Tibial nerve (tissue), 4 donors: Measurements from ENCODE around the gene DET1. TPM values are rescaled to one million over a fixed set of nuclear protein-coding genes. Genes with fewer than 3 reads are reported as not detected.
"Not testable (repeated sequence)": the region's sequence is repeated elsewhere in the genome, so short reads cannot be mapped to it uniquely, and the experiment has no call there.

ENCODE experiments used
- DNase-seq, 2 donors: peaks; one replicate each; pipeline ENCODE4 v3.0.0-alpha.2; 2019; ENCODE audit warnings: low spot score in 2 of 2
- H3K27ac ChIP-seq, 4 donors: fragments of 200-600 bp; sonication (generic) in 3 of 4; one replicate each; pipeline ENCODE4 v1.5.1; 2017 to 2019; ENCODE audit warnings: mild to moderate bottlenecking in 1 of 4
- H3K27me3 ChIP-seq, 2 donors: fragments of 200-600 bp; sonication (generic) in 1 of 2; one replicate each; pipeline versions ENCODE4 v1.5.1 to v1.6.0; 2017 to 2019
- H3K36me3 ChIP-seq, 3 donors: fragments of 200-600 bp; sonication (generic); one replicate each; pipeline ENCODE4 v1.5.1; 2018 to 2019
- H3K4me1 ChIP-seq, 4 donors: fragments of 200-600 bp; sonication (generic) in 3 of 4; one replicate each; pipeline ENCODE4 v1.5.1; 2017 to 2019
- H3K4me3 ChIP-seq, 4 donors: fragments of 200-600 bp; sonication (generic) in 3 of 4; one replicate each; pipeline ENCODE4 v1.5.1; 2017 to 2019; ENCODE audit warnings: mild to moderate bottlenecking in 1 of 4, moderate library complexity in 1 of 4
- H3K9me3 ChIP-seq, 4 donors: fragments of 200-600 bp; sonication (generic) in 3 of 4; one replicate each; pipeline ENCODE4 v1.5.1; 2017 to 2019
- EP300 ChIP-seq, 2 donors: sonication (generic); formaldehyde crosslinking; IDR thresholded peaks; one replicate each; pipeline ENCODE4 v1.6.1; 2017; ENCODE audit warnings: antibody characterized with exemption in 2 of 2, mild to moderate bottlenecking in 1 of 2
- POLR2A ChIP-seq, 2 donors: fragments of 450-650 bp; IDR thresholded peaks; one replicate each; pipeline ENCODE4 v1.6.1; 2017; ENCODE audit warnings: antibody characterized with exemption in 2 of 2, mild to moderate bottlenecking in 2 of 2, moderate library complexity in 2 of 2
- WGBS, 2 donors: methylation state at CpG; one replicate each; pipeline ENCODE4 v1.1.5; 2018; 5-methylcytosine and 5-hydroxymethylcytosine counted together
- total RNA-seq, 4 donors: library from RNA; depleted of rRNA; stranded (reverse); fragments of >200 nt; gene quantifications; one replicate each; pipeline ENCODE4 v1.1.0, GENCODE V29; 2016
- TF ChIP-seq, protein P1 (sequence below), 5 experiments: fragments of 200-600 bp in 3 of 5; fragments of 450-650 bp in 2 of 5; sonication (generic) in 3 of 5; IDR thresholded peaks; one replicate each; pipeline ENCODE4 v1.5.1; 2016 to 2019; ENCODE audit warnings: antibody characterized with exemption in 5 of 5, mild to moderate bottlenecking in 3 of 5, moderate library complexity in 2 of 5

The DET1 gene
- total RNA-seq, 4 donors from 2014 or later: 6.6 to 16.2 (median 7.8) TPM

- Histone ChIP-seq H3K27me3 (no peaks in the 10 kb centered on the region), H3K9me3 (no peaks in the 10 kb centered on the region), H3K4me1 (no peaks in the 10 kb centered on the region), H3K4me3 (no peak overlapping the region), H3K27ac (no peak overlapping the region), H3K36me3 (peaks cover 0 to 67% (median 14%) of the 10 kb centered on the region in 3 donors)
- WGBS, 2 donors: 96 to 97% methylated on average over 1 of the region's 1 CpG
- DNase-seq: no peak
- TF ChIP-seq, protein P1, sequence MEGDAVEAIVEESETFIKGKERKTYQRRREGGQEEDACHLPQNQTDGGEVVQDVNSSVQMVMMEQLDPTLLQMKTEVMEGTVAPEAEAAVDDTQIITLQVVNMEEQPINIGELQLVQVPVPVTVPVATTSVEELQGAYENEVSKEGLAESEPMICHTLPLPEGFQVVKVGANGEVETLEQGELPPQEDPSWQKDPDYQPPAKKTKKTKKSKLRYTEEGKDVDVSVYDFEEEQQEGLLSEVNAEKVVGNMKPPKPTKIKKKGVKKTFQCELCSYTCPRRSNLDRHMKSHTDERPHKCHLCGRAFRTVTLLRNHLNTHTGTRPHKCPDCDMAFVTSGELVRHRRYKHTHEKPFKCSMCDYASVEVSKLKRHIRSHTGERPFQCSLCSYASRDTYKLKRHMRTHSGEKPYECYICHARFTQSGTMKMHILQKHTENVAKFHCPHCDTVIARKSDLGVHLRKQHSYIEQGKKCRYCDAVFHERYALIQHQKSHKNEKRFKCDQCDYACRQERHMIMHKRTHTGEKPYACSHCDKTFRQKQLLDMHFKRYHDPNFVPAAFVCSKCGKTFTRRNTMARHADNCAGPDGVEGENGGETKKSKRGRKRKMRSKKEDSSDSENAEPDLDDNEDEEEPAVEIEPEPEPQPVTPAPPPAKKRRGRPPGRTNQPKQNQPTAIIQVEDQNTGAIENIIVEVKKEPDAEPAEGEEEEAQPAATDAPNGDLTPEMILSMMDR (IDR thresholded peaks at IDR 0.05): no peak
- TF ChIP-seq POLR2A (IDR thresholded peaks at IDR 0.05): no peak
- no peak for TF ChIP-seq EP300 (IDR thresholded peaks at IDR 0.05)
Measured at GRCh38 chr15:88529021-88529630, 17.4 kb downstream of the DET1 start.

DNA sequence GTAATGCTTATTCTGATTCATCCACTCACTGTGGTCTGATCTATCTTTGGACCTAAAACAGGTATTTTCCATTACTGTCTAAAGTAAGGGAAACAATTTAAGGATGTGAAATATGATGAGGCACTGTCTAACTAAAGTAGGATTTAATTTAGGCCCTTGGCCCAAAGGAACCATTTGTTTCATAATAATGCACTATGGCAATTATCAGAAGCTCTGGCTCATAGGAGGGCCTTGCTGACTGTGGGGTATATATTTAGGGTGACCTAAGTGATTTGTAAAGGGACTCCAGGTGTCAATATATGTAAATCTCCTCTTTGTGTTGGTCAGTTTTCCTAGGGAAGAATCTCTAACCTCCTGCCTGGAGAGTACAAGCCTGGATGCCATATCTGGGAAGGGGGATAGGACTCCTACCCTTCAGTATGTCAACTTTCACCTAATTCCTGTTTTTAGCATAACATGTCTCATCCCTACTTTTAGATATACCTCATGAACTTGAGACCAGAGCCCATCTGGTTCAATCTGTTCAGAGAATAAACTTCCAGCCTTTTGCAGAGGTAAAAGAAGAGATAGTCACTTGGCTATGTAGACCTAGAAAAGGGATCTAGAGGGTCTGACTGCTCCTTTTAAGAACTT is 20.1 kb downstream of the DET1 start:
- TF ChIP-seq, protein P1 (IDR thresholded peaks at IDR 0.05): no peak
- no peak for TF ChIP-seq EP300 (IDR thresholded peaks at IDR 0.05)
- TF ChIP-seq POLR2A (IDR thresholded peaks at IDR 0.05): no peak
- Histone ChIP-seq H3K4me3 (no peak overlapping the region), H3K4me1 (no peaks in the 10 kb centered on the region), H3K27me3 (no peaks in the 10 kb centered on the region), H3K36me3 (peaks cover 0 to 59% (median 14%) of the 10 kb centered on the region in 3 donors), H3K9me3 (no peaks in the 10 kb centered on the region), H3K27ac (no peak overlapping the region)
- no peak for DNase-seq

- no peaks in the 10 kb centered on the region for H3K27me3 ChIP-seq
- peaks cover 0 to 55% (median 10%) of the 10 kb centered on the region in 3 donors for H3K36me3 ChIP-seq
- no peaks in the 10 kb centered on the region for H3K4me1 ChIP-seq
- DNase-seq: no peak
- no peak overlapping the region for H3K27ac ChIP-seq
- no peaks in the 10 kb centered on the region for H3K9me3 ChIP-seq
- H3K4me3 ChIP-seq: no peak overlapping the region
- TF ChIP-seq POLR2A (IDR thresholded peaks at IDR 0.05) (no peak), EP300 (IDR thresholded peaks at IDR 0.05) (no peak)
- TF ChIP-seq, protein P1 (IDR thresholded peaks at IDR 0.05): no peak
Measured at GRCh38 chr15:88525418-88525817, 21.1 kb downstream of the DET1 start.

- H3K4me3 ChIP-seq, H3K27me3 ChIP-seq, DNase-seq, H3K9me3 ChIP-seq, H3K27ac ChIP-seq, H3K4me1 ChIP-seq: not testable (repeated sequence)
- peaks cover 0 to 42% (median 0%) of the 10 kb centered on the region in 3 donors for H3K36me3 ChIP-seq
- WGBS, 2 donors: 92 to 99% methylated on average over 12 to 21 of the region's 23 CpGs
Measured at GRCh38 chr15:88524094-88524493, 22.4 kb downstream of the DET1 start.

DNA sequence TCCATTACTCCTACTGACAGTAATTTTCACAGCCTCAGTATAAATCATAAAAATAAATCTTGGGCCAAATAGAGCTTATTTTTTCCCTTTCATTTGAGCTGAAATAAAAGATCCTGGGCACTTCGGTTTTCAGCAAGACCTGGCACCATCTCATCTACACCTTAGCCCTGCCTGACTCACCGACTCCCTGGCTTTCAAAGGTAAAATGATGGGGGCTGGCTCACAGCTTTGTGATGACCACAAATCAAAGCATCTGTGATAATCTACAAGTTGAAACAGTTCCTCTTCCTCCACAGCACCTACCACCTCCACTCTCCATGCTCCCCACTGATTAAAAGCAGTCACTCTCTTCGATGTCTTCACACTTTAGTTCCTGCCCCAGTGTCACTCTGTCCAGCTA is 27.6 kb downstream of the DET1 start:
- WGBS, 2 donors: 86 to 92% methylated on average over 3 of the region's 3 CpGs
- TF ChIP-seq EP300 (IDR thresholded peaks at IDR 0.05) (no peak), POLR2A (IDR thresholded peaks at IDR 0.05) (no peak)
- TF ChIP-seq, protein P1 (IDR thresholded peaks at IDR 0.05): no peak
- Histone ChIP-seq H3K4me1 (no peaks in the 10 kb centered on the region), H3K27me3 (no peaks in the 10 kb centered on the region), H3K9me3 (no peaks in the 10 kb centered on the region), H3K4me3 (no peak overlapping the region), H3K27ac (no peak overlapping the region), H3K36me3 (peaks cover 0 to 28% (median 0%) of the 10 kb centered on the region in 3 donors)
- DNase-seq: no peak
